ENCODE measurements around the gene KIAA1755.

The KIAA1755 gene

DNA sequence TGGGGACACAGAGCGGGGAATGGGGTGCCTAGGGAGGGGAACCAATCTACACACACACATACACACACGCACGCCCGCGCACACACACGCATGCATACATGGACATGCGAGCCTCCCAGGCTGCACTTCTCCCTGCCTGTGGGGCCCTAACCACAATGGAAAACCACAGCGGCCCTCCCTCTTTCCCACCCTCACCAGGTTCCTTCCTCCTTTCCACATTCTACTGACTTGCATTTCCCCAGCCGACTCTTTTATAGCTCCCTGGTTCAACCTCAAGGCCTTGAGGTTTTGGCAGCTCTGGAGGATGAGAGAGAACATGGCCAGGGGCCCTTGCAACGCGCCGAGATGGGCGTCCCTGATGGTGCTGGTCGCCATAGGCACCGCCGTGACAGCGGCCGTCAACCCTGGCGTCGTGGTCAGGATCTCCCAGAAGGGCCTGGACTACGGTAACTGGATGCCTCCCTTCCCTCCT is 43.4 kb upstream of the KIAA1755 start, which contains the start of gene BPI:
Gene BPI, plus strand, starts transcription at position 249 of the 472 bp plus-strand sequence. Its CDS starts 68 bp downstream, at position 317.
- no peak within 1 kb of the TSS for H3K4me2 ChIP-seq (ENCODE audit: low read length)
- no peak within 1 kb of the TSS for H3K9ac ChIP-seq (ENCODE audit: low read length)
- no peak within 1 kb of the TSS for H3K4me3 ChIP-seq (ENCODE audit: low read length)

DNA sequence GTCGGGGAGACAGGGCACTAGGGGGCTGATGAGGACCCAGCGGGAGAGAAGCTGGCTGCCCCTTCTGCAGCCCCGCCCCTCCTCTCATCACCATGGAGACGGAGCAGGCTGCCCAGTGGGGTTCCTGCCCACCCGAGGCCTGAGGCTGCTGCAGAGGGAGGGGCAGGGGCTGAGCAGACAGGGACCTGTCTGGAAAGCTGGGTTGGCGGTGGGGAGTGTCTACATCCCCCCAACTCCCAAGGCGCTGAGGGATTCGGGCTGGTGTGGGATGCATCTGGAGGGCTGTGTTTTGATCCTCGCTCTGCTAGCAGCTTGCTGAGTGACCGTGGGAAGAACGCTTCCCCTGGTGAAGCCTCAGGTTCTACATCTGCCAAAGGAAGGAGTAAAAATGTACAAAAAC is 42.3 kb upstream of the KIAA1755 start:
- no peaks in the 10 kb centered on the region for H3K4me1 ChIP-seq (ENCODE audit: low read length)
- H4K20me1 ChIP-seq (ENCODE audit: insufficient read depth, low read length) = no peaks in the 10 kb centered on the region
- H3K4me3 ChIP-seq (ENCODE audit: low read length) = no peak overlapping the region
- H3K27me3 ChIP-seq (ENCODE audit: low read depth, low read length) = peaks cover 23% of the 10 kb centered on the region
- no peak overlapping the region for H2AFZ ChIP-seq (ENCODE audit: low read depth, low read length)
- no peak overlapping the region for H3K4me2 ChIP-seq (ENCODE audit: low read length)
- no peaks in the 10 kb centered on the region for H3K36me3 ChIP-seq (replicated peaks; ENCODE audit: low read depth, low read length)
- TF ChIP-seq, protein P1, sequence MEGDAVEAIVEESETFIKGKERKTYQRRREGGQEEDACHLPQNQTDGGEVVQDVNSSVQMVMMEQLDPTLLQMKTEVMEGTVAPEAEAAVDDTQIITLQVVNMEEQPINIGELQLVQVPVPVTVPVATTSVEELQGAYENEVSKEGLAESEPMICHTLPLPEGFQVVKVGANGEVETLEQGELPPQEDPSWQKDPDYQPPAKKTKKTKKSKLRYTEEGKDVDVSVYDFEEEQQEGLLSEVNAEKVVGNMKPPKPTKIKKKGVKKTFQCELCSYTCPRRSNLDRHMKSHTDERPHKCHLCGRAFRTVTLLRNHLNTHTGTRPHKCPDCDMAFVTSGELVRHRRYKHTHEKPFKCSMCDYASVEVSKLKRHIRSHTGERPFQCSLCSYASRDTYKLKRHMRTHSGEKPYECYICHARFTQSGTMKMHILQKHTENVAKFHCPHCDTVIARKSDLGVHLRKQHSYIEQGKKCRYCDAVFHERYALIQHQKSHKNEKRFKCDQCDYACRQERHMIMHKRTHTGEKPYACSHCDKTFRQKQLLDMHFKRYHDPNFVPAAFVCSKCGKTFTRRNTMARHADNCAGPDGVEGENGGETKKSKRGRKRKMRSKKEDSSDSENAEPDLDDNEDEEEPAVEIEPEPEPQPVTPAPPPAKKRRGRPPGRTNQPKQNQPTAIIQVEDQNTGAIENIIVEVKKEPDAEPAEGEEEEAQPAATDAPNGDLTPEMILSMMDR (IDR thresholded peaks at IDR 0.05; ENCODE audit: low read depth, low read length) = no peak
- TF ChIP-seq EZH2phosphoT487 (IDR thresholded peaks at IDR 0.05; ENCODE audit: low read depth) = no peak
- no peaks in the 10 kb centered on the region for H3K79me2 ChIP-seq (ENCODE audit: low read length)
- no peak overlapping the region for H3K9ac ChIP-seq (ENCODE audit: low read length)
- H3K9me3 ChIP-seq (ENCODE audit: insufficient read depth, low read length) = no peaks in the 10 kb centered on the region
- H3K27ac ChIP-seq (ENCODE audit: low read length) = no peak overlapping the region

More for the DNA sequence above, 43.4 kb upstream of the KIAA1755 start, which contains the start of gene BPI:
- Histone ChIP-seq H2AFZ (ENCODE audit: low read depth, low read length) (no peak within 1 kb of the TSS; the same call in 1 of the 2 replicates), H3K27me3 (ENCODE audit: low read depth, low read length) (peaks cover 24% of the 10 kb centered on the region), H3K4me1 (ENCODE audit: low read length) (no peaks in the 10 kb centered on the region), H3K36me3 (replicated peaks; ENCODE audit: low read depth, low read length) (no peaks in the 10 kb centered on the region), H3K27ac (ENCODE audit: low read length) (no peak within 1 kb of the TSS), H3K9me3 (ENCODE audit: insufficient read depth, low read length) (no peaks in the 10 kb centered on the region), H3K79me2 (ENCODE audit: low read length) (no peaks in the 10 kb centered on the region), H4K20me1 (ENCODE audit: insufficient read depth, low read length) (no peaks in the 10 kb centered on the region)
- TF ChIP-seq, protein P1 (IDR thresholded peaks at IDR 0.05; ENCODE audit: low read depth, low read length) = no peak

DNA sequence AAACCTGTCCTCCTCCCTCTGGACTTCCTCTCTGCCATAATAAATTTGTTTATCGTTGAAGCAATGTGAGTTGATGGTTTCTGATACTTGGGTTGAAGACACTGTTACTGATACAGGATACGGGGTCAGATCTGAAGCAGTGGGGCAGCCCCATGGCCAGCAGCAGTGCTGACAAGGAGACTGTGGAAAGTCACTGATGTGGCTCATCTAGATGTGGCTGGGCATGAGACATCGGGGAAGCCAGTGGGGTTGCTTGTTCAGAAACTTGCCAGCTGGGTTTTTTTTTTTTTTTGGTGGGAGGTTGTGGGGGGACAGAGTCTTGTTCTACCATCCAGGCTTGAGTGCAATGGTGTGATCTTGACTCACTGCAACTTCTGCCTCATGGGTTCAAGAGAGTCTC is 40.8 kb upstream of the KIAA1755 start:
- no peak for TF ChIP-seq EZH2phosphoT487 (IDR thresholded peaks at IDR 0.05; ENCODE audit: low read depth)
- TF ChIP-seq, protein P1 (IDR thresholded peaks at IDR 0.05; ENCODE audit: low read depth, low read length) = no peak
- no peaks in the 10 kb centered on the region for H3K36me3 ChIP-seq (replicated peaks; ENCODE audit: low read depth, low read length)
- H4K20me1 ChIP-seq (ENCODE audit: insufficient read depth, low read length) = no peaks in the 10 kb centered on the region
- no peaks in the 10 kb centered on the region for H3K9me3 ChIP-seq (ENCODE audit: insufficient read depth, low read length)
- no peak overlapping the region for H3K27ac ChIP-seq (ENCODE audit: low read length)
- H3K4me1 ChIP-seq (ENCODE audit: low read length) = no peaks in the 10 kb centered on the region
- no peak overlapping the region for H2AFZ ChIP-seq (ENCODE audit: low read depth, low read length)
- H3K4me3 ChIP-seq (ENCODE audit: low read length) = no peak overlapping the region
- H3K27me3 ChIP-seq (ENCODE audit: low read depth, low read length) = peaks cover 23% of the 10 kb centered on the region
- H3K9ac ChIP-seq (ENCODE audit: low read length) = no peak overlapping the region
- no peak overlapping the region for H3K4me2 ChIP-seq (ENCODE audit: low read length)
- no peaks in the 10 kb centered on the region for H3K79me2 ChIP-seq (ENCODE audit: low read length)

DNA sequence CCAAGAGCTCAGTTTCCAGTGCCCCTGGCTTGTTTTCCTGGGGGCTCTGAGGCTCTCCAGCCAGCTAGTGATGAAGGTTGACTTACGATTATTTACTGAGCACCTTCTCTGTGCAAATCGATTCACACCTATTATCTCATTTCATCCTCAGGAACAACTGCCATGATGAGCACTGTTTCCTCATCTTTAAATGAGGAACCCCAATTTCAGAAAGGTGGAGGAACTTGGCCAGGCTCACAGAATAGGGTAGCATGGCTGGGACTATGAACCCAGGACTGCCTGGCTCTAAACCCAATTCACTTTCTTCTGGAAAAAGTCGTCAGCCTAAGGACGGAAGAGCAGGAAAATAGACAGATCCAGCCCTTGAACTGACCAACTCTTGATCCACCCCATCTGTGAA is 39.9 kb upstream of the KIAA1755 start:
- no peak for TF ChIP-seq EZH2phosphoT487 (IDR thresholded peaks at IDR 0.05; ENCODE audit: low read depth)
- TF ChIP-seq, protein P1 (IDR thresholded peaks at IDR 0.05; ENCODE audit: low read depth, low read length) = no peak
- H3K27me3 ChIP-seq (ENCODE audit: low read depth, low read length) = peaks cover 23% of the 10 kb centered on the region
- no peaks in the 10 kb centered on the region for H3K9me3 ChIP-seq (ENCODE audit: insufficient read depth, low read length)
- no peak overlapping the region for H2AFZ ChIP-seq (ENCODE audit: low read depth, low read length)
- H3K4me3 ChIP-seq (ENCODE audit: low read length) = no peak overlapping the region
- H3K4me2 ChIP-seq (ENCODE audit: low read length) = no peak overlapping the region
- no peak overlapping the region for H3K27ac ChIP-seq (ENCODE audit: low read length)
- H3K79me2 ChIP-seq (ENCODE audit: low read length) = no peaks in the 10 kb centered on the region
- no peaks in the 10 kb centered on the region for H4K20me1 ChIP-seq (ENCODE audit: insufficient read depth, low read length)
- no peaks in the 10 kb centered on the region for H3K36me3 ChIP-seq (replicated peaks; ENCODE audit: low read depth, low read length)
- no peaks in the 10 kb centered on the region for H3K4me1 ChIP-seq (ENCODE audit: low read length)
- H3K9ac ChIP-seq (ENCODE audit: low read length) = no peak overlapping the region
